Naive thymus-derived CD4-positive, alpha-beta T cell (primary cell): ENCODE measurements around the gene GPR26. TPM values are rescaled to one million over a fixed set of nuclear protein-coding genes. Genes with fewer than 3 reads are reported as not detected.

ENCODE experiments used
- polyA plus RNA-seq, 2 donors: library from polyadenylated mRNA; unstranded; fragments of 300-500 nt; fragmentation: Illumina TruSeq; gene quantifications; one replicate each; pipeline ENCODE4 v1.2.3, GENCODE V29; 2021
- total RNA-seq, 6 experiments: library from RNA in 5 of 6; stranded (reverse) in 5 of 6; gene quantifications; 1 replicate in 5 of 6; 2 replicates in 1 of 6; pipeline ENCODE4 v1.2.3 and lab custom pipeline; 2021 to 2026

GPR26 gene
- total and polyA plus RNA-seq, 7 experiments from 2014 or later: not detected

Other genes starting within 250 kb of the GPR26 start
- gene CPXM2, start 225.5 kb downstream of the GPR26 start, total RNA-seq: not detected
- not detected for gene CPXM2, start 225.5 kb downstream of the GPR26 start, polyA plus RNA-seq